Mesothelial cell of epicardium (in vitro differentiated cells): Measurements from ENCODE around the gene XYLT1. TPM values are rescaled to one million over a fixed set of nuclear protein-coding genes. Genes with fewer than 3 reads are reported as not detected.

Experiments
- DNase-seq, 2 experiments: peaks; one replicate each; pipeline ENCODE4 v3.0.0; 2021; ENCODE audit warnings: low spot score in 2 of 2; ENCODE audit not compliant: unreplicated experiment in 2 of 2
- H3K27ac Mint-ChIP-seq: 2 replicates; pipeline ENCODE4 v1.8.0; 2021; ENCODE audit warnings: mixed read lengths
- H3K27me3 Mint-ChIP-seq: 2 replicates; pipeline ENCODE4 v1.8.0; 2021; ENCODE audit warnings: low read depth, mixed read lengths
- H3K36me3 Mint-ChIP-seq: 2 replicates; pipeline ENCODE4 v1.8.0; 2021; ENCODE audit warnings: mixed read lengths
- H3K4me1 Mint-ChIP-seq: 2 replicates; pipeline ENCODE4 v1.8.0; 2021; ENCODE audit warnings: mixed read lengths
- H3K4me3 Mint-ChIP-seq: 2 replicates; pipeline ENCODE4 v1.8.0; 2021; ENCODE audit warnings: mild to moderate bottlenecking, moderate library complexity, mixed read lengths
- H3K9me3 Mint-ChIP-seq: 2 replicates; pipeline ENCODE4 v1.8.0; 2021; ENCODE audit warnings: mixed read lengths
- total RNA-seq: library from RNA; stranded (reverse); gene quantifications from 3 replicates; pipeline ENCODE4 v1.2.1, GENCODE V29; 2021
- TF ChIP-seq, protein P1 (sequence below): fragments of 200-600 bp; sonication (generic); IDR thresholded peaks from one replicate; pipeline ENCODE4 v1.5.0; 2021; ENCODE audit warnings: antibody characterized with exemption; ENCODE audit not compliant: unreplicated experiment

XYLT1 gene
- total RNA-seq, 1 donor from 2014 or later, result 15.2 TPM

- no peak for DNase-seq
- Mint-ChIP-seq H3K4me3 (no peak overlapping the region), H3K27me3 (no peaks in the 10 kb centered on the region), H3K27ac (no peak overlapping the region), H3K4me1 (peaks cover under 1% of the 10 kb centered on the region), H3K36me3 (no peaks in the 10 kb centered on the region), H3K9me3 (no peaks in the 10 kb centered on the region)
- TF ChIP-seq, protein P1, sequence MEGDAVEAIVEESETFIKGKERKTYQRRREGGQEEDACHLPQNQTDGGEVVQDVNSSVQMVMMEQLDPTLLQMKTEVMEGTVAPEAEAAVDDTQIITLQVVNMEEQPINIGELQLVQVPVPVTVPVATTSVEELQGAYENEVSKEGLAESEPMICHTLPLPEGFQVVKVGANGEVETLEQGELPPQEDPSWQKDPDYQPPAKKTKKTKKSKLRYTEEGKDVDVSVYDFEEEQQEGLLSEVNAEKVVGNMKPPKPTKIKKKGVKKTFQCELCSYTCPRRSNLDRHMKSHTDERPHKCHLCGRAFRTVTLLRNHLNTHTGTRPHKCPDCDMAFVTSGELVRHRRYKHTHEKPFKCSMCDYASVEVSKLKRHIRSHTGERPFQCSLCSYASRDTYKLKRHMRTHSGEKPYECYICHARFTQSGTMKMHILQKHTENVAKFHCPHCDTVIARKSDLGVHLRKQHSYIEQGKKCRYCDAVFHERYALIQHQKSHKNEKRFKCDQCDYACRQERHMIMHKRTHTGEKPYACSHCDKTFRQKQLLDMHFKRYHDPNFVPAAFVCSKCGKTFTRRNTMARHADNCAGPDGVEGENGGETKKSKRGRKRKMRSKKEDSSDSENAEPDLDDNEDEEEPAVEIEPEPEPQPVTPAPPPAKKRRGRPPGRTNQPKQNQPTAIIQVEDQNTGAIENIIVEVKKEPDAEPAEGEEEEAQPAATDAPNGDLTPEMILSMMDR, result no peak
These were observed 204.0 kb downstream of the XYLT1 start for GRCh38 chr16:17266608-17267313.

DNA sequence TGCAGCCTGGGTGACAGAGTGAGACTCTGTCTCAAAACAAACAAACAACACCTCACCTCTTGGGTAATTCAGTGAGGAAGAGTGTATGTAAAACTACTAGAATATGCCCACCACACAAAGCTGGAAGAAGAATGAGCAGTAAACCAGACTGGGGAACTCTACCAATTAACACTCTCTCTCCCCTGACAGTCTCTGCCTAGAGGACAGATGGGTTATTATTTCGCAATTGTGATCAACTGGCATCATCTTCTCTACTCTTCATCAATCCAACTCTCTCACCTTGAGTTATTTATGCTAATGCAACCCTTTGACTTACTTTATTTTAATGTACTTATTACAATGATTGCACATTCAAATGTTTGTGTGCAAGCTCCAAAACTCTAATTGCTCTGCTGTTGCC is 205.6 kb downstream of the XYLT1 start:
- Mint-ChIP-seq H3K27me3 (no peaks in the 10 kb centered on the region), H3K4me1 (no peaks in the 10 kb centered on the region), H3K9me3 (no peaks in the 10 kb centered on the region), H3K4me3 (no peak overlapping the region), H3K36me3 (no peaks in the 10 kb centered on the region), H3K27ac (no peak overlapping the region)
- no peak for DNase-seq
- TF ChIP-seq, protein P1, result no peak

- Mint-ChIP-seq H3K27ac (no peak overlapping the region), H3K27me3 (no peaks in the 10 kb centered on the region), H3K4me3 (no peak overlapping the region), H3K9me3 (no peaks in the 10 kb centered on the region), H3K4me1 (no peaks in the 10 kb centered on the region), H3K36me3 (no peaks in the 10 kb centered on the region)
- no peak for DNase-seq
- TF ChIP-seq, protein P1, result no peak
These were observed 209.4 kb downstream of the XYLT1 start for GRCh38 chr16:17261197-17261858.

DNA sequence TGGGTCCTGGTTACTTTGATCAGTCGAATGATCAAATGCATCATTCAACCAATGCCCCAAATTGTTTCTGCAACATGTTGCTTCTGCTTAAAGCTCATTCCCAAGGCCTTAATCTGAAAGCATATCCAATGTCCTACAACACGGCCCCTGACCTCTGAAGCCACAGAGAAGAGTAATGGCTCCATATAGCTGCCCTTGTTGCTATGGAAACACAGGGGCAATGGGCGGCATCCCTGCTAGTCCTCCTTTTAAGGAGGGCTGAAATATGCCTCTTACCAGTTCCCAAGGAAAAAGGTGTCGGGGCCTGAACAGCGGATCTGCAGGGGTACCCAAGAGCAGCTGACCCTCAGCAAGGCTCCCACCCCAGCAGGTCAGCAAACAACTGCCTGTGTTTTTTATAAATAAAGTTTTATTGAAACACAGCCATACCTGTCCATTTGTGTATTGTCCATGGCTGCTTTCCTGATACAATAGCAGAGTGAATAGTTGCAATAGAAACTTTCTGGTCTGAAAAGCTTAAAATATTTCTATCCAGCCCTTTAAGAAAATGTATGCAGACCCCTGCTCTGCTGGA is 210.4 kb downstream of the XYLT1 start:
- TF ChIP-seq, protein P1, result no peak
- no peak for DNase-seq
- Mint-ChIP-seq H3K27me3 (no peaks in the 10 kb centered on the region), H3K36me3 (no peaks in the 10 kb centered on the region), H3K4me3 (no peak overlapping the region), H3K9me3 (no peaks in the 10 kb centered on the region), H3K4me1 (no peaks in the 10 kb centered on the region), H3K27ac (no peak overlapping the region)

GRCh38 chr16:17259751-17260270 is 210.9 kb downstream of the XYLT1 start:
- DNase-seq, result no peak
- H3K9me3 Mint-ChIP-seq, result no peaks in the 10 kb centered on the region
- H3K4me3 Mint-ChIP-seq, result no peak overlapping the region
- no peak overlapping the region for H3K27ac Mint-ChIP-seq
- TF ChIP-seq, protein P1, result no peak
- no peaks in the 10 kb centered on the region for H3K4me1 Mint-ChIP-seq
- H3K36me3 Mint-ChIP-seq, result no peaks in the 10 kb centered on the region
- no peaks in the 10 kb centered on the region for H3K27me3 Mint-ChIP-seq
